Measurements from ENCODE around the gene WWOX.

The WWOX gene

DNA sequence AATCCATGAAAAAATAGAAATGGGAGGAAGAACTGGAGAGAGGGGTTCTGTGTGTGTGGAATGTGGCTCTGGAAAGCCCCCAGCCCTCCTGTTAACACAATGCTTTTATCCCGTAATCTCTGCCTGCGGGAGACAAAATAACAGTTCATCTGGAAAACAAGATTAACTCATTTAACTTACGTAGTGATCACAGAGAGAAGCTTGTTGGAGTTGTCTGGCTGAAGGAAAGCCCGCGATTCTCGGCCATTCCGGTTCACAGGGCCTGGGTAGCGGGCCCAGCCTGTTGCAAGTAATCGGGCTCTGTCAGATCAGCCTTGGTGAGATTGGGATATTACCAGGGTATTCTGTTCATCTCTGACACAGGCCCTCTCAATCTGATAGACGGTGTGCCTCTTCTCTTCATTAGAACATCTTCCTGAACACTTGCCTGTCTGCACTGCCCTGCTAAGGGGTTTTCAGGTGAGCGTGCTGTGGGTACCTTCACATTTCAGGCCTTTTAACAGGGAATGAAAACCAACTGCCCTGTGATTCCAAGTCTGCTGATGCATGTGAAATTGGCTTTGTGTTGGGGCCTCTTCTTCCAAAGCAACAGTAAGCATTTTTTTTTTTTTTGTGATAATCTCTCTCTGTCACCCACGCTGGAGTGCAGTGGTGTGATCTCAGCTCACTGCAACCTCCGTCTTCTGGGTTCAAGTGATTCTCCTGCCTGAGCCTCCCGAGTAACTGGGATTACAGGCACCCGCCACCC, 609.9 kb downstream of the WWOX start:
- no peak for DNase-seq

DNA sequence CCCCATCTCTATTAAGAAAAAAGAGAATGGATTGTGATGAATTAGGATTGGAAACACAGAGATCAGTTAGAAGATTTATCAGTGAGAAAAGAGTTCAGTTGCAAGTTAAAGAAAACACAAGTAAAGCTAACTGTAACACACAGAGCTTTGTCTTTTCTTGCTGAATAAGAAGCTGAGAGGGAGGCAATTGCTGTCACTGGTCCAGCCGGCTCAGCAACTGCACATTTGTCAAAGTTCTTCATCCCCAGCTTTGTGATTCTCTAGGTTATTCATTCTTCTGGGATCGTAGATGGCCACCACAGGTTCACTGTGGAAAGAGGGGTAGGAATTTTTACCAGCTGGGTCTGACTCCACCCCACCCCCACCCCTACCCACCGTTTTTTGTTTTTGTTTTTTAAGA, 615.7 kb downstream of the WWOX start:
- DNase-seq = no peak

DNA sequence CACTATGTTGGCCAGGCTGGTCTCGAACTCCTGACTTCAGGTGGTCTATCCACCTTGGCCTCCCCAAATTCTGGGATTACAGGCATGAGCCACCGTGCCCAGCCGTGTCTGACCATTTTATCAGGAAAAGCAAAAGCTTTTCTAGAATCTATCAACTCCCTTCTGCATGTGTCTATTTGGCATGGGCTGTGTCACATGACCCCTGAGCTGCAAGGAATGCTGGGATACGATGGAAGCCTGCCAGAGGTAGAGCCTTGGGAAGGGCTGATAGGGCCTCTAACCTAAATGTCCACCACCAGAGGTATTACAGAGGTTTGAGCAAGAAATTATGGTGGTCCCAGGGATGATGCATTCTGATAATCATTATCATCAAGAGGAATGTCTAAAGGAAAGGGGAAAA, 616.2 kb downstream of the WWOX start:
- DNase-seq = no peak

DNA sequence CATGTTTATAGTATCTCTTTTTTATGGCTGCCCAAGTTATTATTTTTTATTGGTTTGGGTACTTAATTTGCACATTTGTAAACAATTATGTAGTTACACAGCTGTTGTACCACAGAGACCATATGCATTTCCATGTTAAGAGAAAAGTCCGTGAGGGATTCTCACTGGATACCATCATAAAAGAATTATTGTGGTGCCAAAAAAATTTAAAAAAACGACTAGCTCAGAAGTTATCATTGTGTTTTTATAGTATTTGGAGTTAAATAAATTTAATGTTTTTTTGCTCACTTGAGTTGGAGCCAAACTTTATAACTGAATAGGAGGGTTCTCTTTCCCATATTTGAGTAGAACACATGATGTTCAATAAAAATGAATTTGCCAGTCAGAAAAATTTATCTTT, 618.7 kb downstream of the WWOX start:
- no peak for DNase-seq

GRCh38 chr16:78720416-78720815, 621.0 kb downstream of the WWOX start:
- DNase-seq = no peak

GRCh38 chr16:78727536-78727935, 628.1 kb downstream of the WWOX start:
- DNase-seq = no peak

- DNase-seq = no peak
Observed at GRCh38 chr16:78729687-78730086, 630.2 kb downstream of the WWOX start.

GRCh38 chr16:78731785-78732184, 632.3 kb downstream of the WWOX start:
- no peak for DNase-seq

- no peak for DNase-seq
Observed at GRCh38 chr16:78732696-78733095, 633.2 kb downstream of the WWOX start.

GRCh38 chr16:78735337-78735736, 635.9 kb downstream of the WWOX start:
- DNase-seq = no peak

GRCh38 chr16:78737630-78738029, 638.2 kb downstream of the WWOX start:
- no peak for DNase-seq

DNA sequence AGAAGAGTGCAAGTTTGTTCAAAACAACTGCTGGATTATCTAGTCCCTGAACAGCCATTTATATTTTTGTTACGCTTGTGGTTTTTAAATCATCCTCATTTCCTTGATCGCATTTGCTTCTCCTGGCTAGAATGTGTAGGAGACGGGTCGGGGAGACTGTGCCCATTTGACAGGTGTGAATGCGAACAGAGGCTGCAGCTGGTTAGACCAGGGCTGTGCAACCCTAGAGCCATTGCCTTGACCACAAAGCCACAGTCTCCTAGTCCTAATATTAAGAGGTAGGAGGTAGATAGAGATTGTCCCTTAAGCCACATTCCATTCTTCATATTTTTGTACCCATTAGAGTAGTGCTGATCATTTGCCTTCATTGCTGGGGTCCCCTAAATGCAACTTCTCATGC, 639.1 kb downstream of the WWOX start:
- no peak for DNase-seq

DNA sequence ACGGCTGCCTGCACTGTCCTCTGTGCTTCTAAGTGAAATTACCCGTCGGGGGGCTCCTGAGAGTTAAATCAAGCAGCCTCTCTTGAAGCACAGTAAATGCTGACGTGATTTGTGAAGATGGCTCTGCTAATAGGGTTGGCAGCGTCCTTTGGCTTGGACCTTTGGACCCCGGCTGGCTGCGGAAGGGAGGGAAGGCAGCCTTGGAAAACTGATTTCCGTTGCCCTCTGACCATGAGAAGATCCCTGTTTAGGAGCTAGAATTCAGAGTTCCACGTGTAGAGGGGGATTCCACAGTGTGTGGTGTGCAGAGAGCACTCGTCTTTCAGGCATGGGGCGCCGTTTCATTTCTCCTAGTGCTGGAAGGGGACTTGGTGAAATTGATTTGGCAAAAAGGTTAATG, 640.8 kb downstream of the WWOX start:
- DNase-seq = no peak

- no peak for DNase-seq
Observed at GRCh38 chr16:78742501-78743283, 643.2 kb downstream of the WWOX start.

- DNase-seq = no peak
Observed at GRCh38 chr16:78743556-78743955, 644.1 kb downstream of the WWOX start.

GRCh38 chr16:78744099-78744498, 644.6 kb downstream of the WWOX start:
- no peak for DNase-seq

DNA sequence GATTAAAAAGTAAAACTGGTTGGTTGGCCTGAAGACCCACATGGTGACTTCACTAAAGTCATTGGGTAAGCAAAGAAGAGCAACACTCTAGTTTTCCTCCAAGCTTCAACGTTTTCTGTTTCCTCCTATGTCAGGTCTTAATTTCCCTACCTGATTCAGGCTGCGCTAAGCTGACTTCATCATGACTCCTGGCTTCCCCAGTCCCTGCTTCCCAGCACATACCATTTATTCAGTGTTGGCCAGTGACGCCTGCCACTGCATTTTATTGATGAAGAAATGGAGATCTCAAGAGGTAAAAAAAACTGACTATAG, 645.3 kb downstream of the WWOX start:
- DNase-seq = no peak

DNA sequence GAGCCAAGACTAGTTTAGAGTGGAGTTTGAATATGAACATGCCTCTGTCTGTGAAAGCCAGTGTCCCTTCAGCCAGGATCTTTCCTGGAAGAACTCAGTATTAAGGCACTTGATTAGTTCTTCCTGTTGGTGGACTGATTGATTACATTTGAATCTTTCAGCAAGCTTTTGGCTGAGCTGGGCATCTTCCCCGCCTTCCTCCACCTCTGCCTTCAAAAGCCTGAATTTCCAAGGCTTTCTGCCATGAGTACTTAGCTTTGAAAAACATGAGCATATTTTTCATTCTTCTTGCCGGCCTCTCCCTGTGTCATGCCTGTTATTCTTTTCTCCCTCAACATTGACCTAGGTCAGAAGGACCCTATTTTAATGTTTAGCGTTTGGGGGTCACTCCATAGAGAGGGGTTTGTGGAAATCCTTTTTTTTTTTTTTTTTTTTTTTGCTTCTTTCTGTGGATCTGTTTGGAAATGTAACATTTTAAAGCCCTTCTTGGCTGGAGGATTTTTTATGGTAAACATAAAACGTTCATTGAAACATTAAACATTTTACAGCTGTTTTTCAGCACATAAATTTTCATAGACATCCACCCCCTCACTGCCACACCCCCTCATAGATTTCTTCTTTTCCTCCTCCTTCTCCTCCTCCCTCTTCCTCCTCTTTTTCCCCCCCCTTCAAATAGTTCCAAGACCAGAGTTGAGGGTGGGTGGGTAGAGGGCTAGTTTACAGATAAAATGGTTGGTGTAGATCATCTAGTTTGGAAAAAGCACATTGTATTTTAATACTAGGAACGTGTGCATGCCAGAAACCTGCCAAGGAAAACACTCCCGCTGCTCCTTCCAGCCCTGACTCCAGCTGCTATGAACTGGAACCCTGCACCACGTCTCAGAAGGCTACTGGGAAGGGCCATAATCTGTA, 645.9 kb downstream of the WWOX start:
- no peak for DNase-seq

DNA sequence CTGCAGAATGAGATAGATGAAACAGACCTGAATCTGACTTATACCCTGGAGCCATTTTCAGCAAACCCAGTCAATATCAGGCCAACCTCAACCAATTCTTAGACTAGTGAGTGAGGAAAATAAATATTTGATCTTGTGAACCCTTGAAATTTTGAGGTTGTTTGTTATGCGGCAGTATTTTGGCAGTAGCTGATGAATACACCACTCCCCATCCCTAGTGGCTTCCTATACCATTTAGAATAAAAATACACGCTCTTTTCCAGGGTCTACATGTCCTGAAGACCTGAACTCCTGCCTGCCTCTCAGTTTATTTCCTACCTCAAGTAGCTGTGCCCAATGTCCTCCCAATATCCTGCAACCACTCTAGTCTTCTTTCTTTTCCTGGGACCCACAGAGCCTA, 647.3 kb downstream of the WWOX start:
- no peak for DNase-seq

DNA sequence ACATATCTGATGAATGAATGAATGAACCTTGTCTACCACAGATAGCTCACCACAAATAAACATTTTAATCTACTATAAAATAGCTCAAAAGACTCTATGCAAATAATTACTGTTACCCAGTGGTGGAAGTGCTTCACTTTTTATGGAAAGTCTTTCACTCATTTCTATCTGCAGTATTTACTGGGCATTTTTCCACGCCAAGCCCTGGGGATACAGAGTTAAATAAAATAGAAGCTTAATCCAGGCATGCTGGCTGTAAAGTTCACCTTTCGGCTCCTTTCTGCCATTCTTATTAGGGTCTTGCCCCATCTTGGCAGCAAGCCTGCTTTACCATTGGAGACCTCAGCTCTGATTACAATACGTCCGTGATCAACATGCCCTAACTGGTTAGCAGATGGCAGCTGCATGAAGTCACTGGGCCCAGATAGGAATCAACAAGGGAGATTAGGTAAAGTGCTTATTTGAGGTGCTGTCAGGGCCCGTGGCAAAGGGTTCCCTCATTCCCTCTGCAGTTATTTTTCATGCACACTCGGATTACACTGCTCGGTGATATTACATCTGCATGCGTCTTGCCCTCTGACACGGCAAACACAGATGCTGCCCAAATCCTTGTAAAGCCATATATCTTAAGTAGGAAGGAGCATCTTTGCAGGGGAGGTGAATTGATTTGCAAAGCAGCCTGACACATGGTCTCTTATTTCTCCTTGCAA, 648.9 kb downstream of the WWOX start:
- no peak for DNase-seq

- no peak for DNase-seq
Observed at GRCh38 chr16:78749745-78750268, 650.4 kb downstream of the WWOX start.

- no peak for DNase-seq
Observed at GRCh38 chr16:78750611-78751010, 651.2 kb downstream of the WWOX start.

DNA sequence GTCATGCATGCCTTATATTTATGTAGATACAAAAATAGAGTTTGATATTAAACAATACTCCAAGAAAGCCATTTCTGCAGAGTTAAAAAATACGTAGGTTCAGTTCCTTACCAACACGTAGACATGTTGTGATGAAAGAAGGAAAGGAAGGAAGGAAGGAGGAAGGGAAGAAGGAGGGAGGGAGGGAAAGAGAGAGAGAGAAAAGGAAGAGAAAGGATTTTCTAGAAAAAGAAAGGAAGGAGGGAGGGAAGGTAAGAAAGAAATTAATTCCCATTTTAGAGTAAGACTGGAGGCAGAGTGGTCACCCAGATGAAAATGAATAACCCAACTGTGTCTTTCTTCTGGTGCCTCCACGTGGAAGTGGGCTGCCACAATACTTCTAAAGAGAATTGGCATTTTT, 652.1 kb downstream of the WWOX start:
- DNase-seq = no peak
